Measurements from ENCODE around the gene TOR1AIP1. TPM values are rescaled to one million over a fixed set of nuclear protein-coding genes. Genes with fewer than 3 reads are reported as not detected.
A peak's percentile ranks its signal among the peaks of the same experiment; 100 is the strongest.

TOR1AIP1 gene
- total RNA-seq, 1 donor from 2014 or later, result 16.1 TPM

DNA sequence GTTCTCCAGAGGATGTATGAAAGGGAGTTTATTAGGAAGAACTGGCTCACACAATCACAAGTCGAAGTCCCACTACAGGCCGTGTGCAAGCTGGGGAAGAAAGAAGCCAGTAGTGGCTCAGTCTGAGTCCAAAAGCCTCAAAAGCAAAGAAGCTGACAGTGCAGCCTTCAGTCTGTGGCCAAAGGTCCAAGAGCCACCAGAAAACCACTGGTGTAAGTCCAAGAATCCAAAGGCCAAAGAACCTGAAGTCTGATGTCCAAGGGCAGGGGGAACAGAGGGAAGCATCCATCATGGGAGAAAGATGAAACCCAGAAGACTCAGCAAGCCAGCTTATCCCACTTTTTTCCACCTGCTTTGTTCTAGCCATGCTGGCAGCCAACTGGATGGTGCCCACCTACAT is 51.1 kb downstream of the TOR1AIP1 start:
- no peak for TF ChIP-seq CTCF (IDR thresholded peaks at IDR 0.05; ENCODE audit: insufficient read depth, low read length, severe bottlenecking)
- Histone ChIP-seq H3K4me3 (ENCODE audit: low read depth, low read length) (no peak overlapping the region), H3K27me3 (ENCODE audit: control insufficient read depth, insufficient read depth, low read length) (no peaks in the 10 kb centered on the region), H3K36me3 (ENCODE audit: control insufficient read depth, insufficient read depth, low read length) (no peaks in the 10 kb centered on the region)
- DNase-seq (ENCODE audit: low read depth) (no peak), FAIRE-seq (no peak)

GRCh38 chr1:179935909-179936496 is 53.9 kb downstream of the TOR1AIP1 start:
- no peak for DNase-seq (ENCODE audit: low read depth)
- TF ChIP-seq CTCF (IDR thresholded peaks at IDR 0.05; ENCODE audit: insufficient read depth, low read length, severe bottlenecking), result no peak
- no peak overlapping the region for H3K4me3 ChIP-seq (ENCODE audit: low read depth, low read length)
- no peak for FAIRE-seq
- H3K36me3 ChIP-seq (ENCODE audit: control insufficient read depth, insufficient read depth, low read length), result no peaks in the 10 kb centered on the region
- no peaks in the 10 kb centered on the region for H3K27me3 ChIP-seq (ENCODE audit: control insufficient read depth, insufficient read depth, low read length)

DNA sequence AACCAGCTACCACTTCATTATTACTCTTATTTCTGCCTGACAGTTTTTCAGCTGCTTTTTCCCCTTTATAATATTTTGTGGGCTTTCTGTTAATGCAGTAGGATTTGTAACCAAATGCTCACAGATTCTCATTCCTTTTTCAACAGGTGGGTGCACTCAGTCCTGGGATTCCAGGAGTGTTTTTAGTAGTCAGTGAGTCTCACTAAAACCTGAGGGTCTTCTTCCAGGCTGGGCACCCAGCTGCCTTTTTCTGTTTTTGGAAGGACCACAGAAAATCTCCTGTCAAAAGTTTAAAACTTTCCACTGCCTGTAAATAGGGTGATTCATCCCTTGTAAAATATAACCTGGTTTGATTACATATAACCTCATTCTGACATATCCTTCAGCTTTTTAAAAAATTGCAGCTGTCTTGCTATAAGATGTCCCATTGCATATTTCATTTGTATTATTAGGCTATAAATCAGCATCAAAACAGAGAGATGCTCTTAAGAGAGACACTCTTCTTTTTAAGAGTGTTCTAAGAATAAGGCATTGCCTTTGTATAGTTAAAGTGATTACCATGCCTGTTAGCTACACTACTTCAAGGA is 55.7 kb downstream of the TOR1AIP1 start:
- TF ChIP-seq CTCF (IDR thresholded peaks at IDR 0.05; ENCODE audit: insufficient read depth, low read length, severe bottlenecking), result no peak
- FAIRE-seq, result no peak
- no peaks in the 10 kb centered on the region for H3K27me3 ChIP-seq (ENCODE audit: control insufficient read depth, insufficient read depth, low read length)

DNA sequence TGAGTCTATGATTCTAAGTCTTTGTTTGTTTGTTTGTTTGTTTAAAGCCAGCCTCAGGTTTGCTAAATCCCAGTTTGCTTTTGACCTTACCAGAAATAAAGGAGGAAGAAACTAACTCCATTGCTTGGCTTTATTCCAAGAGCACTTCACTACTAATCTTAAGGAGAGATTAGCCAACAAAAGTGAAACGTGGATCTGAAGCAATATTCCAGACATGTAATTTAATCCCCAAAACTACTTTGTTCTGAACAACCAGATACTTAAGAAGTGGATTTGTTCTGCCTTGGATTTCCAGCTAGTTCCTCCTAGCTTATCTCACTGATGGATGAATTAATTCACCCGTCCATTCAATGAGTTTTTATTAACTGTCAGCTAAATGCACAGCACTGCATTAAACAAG is 56.7 kb downstream of the TOR1AIP1 start:
- no peak for FAIRE-seq
- Histone ChIP-seq H3K27me3 (ENCODE audit: control insufficient read depth, insufficient read depth, low read length) (no peaks in the 10 kb centered on the region), H3K4me3 (ENCODE audit: low read depth, low read length) (no peak overlapping the region), H3K36me3 (ENCODE audit: control insufficient read depth, insufficient read depth, low read length) (no peaks in the 10 kb centered on the region)
- DNase-seq (ENCODE audit: low read depth), result peak; percentile 63
- no peak for TF ChIP-seq CTCF (IDR thresholded peaks at IDR 0.05; ENCODE audit: insufficient read depth, low read length, severe bottlenecking)

More for the DNA sequence above, 55.7 kb downstream of the TOR1AIP1 start:
- H3K36me3 ChIP-seq (ENCODE audit: control insufficient read depth, insufficient read depth, low read length), result no peaks in the 10 kb centered on the region
- no peak overlapping the region for H3K4me3 ChIP-seq (ENCODE audit: low read depth, low read length)
- DNase-seq (ENCODE audit: low read depth), result no peak

GRCh38 chr1:179939941-179940340 is 57.9 kb downstream of the TOR1AIP1 start:
- no peaks in the 10 kb centered on the region for H3K27me3 ChIP-seq (ENCODE audit: control insufficient read depth, insufficient read depth, low read length)
- no peak for DNase-seq (ENCODE audit: low read depth)

More at GRCh38 chr1:179939941-179940340, 57.9 kb downstream of the TOR1AIP1 start:
- no peak for FAIRE-seq
- no peaks in the 10 kb centered on the region for H3K36me3 ChIP-seq (ENCODE audit: control insufficient read depth, insufficient read depth, low read length)
- TF ChIP-seq CTCF (IDR thresholded peaks at IDR 0.05; ENCODE audit: insufficient read depth, low read length, severe bottlenecking), result no peak
- no peak overlapping the region for H3K4me3 ChIP-seq (ENCODE audit: low read depth, low read length)
